HEK293 (cell line): ENCODE data around the gene ILK.

ENCODE experiments used
- CTCF ChIA-PET: fragments of 350-600 bp; formaldehyde crosslinking; extraction: SDS; loops from one replicate; lab custom pipeline; 2021; ENCODE audit warnings: antibody characterized with exemption; lab: Yijun Ruan, JAX
- POLR2A ChIA-PET: fragments of 300-600 bp; formaldehyde crosslinking; extraction: SDS; loops from one replicate; lab custom pipeline; 2020; ENCODE audit warnings: antibody characterized with exemption, inconsistent platforms; lab: Yijun Ruan, JAX
- H3K27ac ChIP-seq: fragments of 200-500 bp; sonication (Bioruptor generic); 2 replicates; pipeline ENCODE4 v1.5.1; 2014; ENCODE audit warnings: low read depth, low read length, control low read depth, inconsistent platforms; ENCODE audit errors: extremely low read depth
- H3K36me3 ChIP-seq, 2 experiments: fragments of 200-500 bp in 1 of 2; sonication (Bioruptor generic) in 1 of 2; 1 replicate in 1 of 2; 2 replicates in 1 of 2; pipeline ENCODE4 v1.5.1; 2014 to 2017; ENCODE audit warnings: inconsistent platforms in 2 of 2, low read length in 2 of 2; ENCODE audit not compliant: control insufficient read depth in 2 of 2, insufficient read depth in 1 of 2
- H3K4me1 ChIP-seq: fragments of 200-500 bp; sonication (Bioruptor generic); 2 replicates; pipeline ENCODE4 v1.5.1; 2014; ENCODE audit warnings: mild to moderate bottlenecking, low read length, inconsistent platforms; ENCODE audit not compliant: control insufficient read depth, insufficient read depth
- H3K4me3 ChIP-seq: 2 replicates; pipeline ENCODE4 v1.5.1; 2011; ENCODE audit warnings: low read depth, mild to moderate bottlenecking, control low read depth, low read length, moderate library complexity
- H3K9me3 ChIP-seq: fragments of 200-500 bp; sonication (Bioruptor generic); 2 replicates; pipeline ENCODE4 v1.5.1; 2014; ENCODE audit warnings: low read depth, low read length, inconsistent platforms; ENCODE audit not compliant: control insufficient read depth, insufficient read depth
- PRDM10 ChIP-seq: fragments of 450-650 bp; formaldehyde crosslinking; IDR thresholded peaks from 2 replicates; pipeline ENCODE4 v1.5.1; 2016; ENCODE audit warnings: missing biosample characterization, missing genetic modification characterization
- SP7 ChIP-seq: fragments of 450-650 bp; formaldehyde crosslinking; IDR thresholded peaks from 2 replicates; pipeline ENCODE4 v1.5.1; 2016; ENCODE audit warnings: missing biosample characterization, missing genetic modification characterization
- YY2 ChIP-seq: fragments of 450-650 bp; formaldehyde crosslinking; IDR thresholded peaks from 2 replicates; pipeline ENCODE4 v1.5.1; 2016; ENCODE audit warnings: missing biosample characterization, missing genetic modification characterization
- ZBTB11 ChIP-seq: fragments of 450-650 bp; formaldehyde crosslinking; conservative IDR thresholded peaks from 2 replicates; pipeline ENCODE4 v1.5.1; 2016; ENCODE audit warnings: low read depth, missing biosample characterization, missing genetic modification characterization
- ZEB2 ChIP-seq: fragments of 450-650 bp; formaldehyde crosslinking; IDR thresholded peaks from 2 replicates; pipeline ENCODE4 v1.5.1; 2016; ENCODE audit warnings: missing biosample characterization, missing genetic modification characterization
- ZFHX2 ChIP-seq: fragments of 450-650 bp; formaldehyde crosslinking; conservative IDR thresholded peaks from 2 replicates; pipeline ENCODE4 v1.5.1; 2016; ENCODE audit warnings: missing biosample characterization, missing genetic modification characterization
- ZIC2 ChIP-seq: fragments of 450-650 bp; formaldehyde crosslinking; IDR thresholded peaks from 2 replicates; pipeline ENCODE4 v1.5.1; 2016; ENCODE audit warnings: missing biosample characterization, missing genetic modification characterization
- ZNF174 ChIP-seq: fragments of 450-650 bp; formaldehyde crosslinking; IDR thresholded peaks from 2 replicates; pipeline ENCODE4 v1.5.0; 2017; ENCODE audit warnings: missing biosample characterization, mild to moderate bottlenecking, missing genetic modification characterization
- ZNF175 ChIP-seq: fragments of 450-650 bp; formaldehyde crosslinking; IDR thresholded peaks from 2 replicates; pipeline ENCODE4 v1.5.1; 2016; ENCODE audit warnings: missing biosample characterization, missing genetic modification characterization
- ZNF266 ChIP-seq: fragments of 450-650 bp; formaldehyde crosslinking; IDR thresholded peaks from 2 replicates; pipeline ENCODE4 v1.5.1; 2016; ENCODE audit warnings: missing biosample characterization, missing genetic modification characterization, low read depth
- ZNF514 ChIP-seq: fragments of 450-650 bp; formaldehyde crosslinking; IDR thresholded peaks from 2 replicates; pipeline ENCODE4 v1.5.1; 2016; ENCODE audit warnings: missing biosample characterization, missing genetic modification characterization
- ZNF664 ChIP-seq: fragments of 450-650 bp; formaldehyde crosslinking; IDR thresholded peaks from 2 replicates; pipeline ENCODE4 v1.5.1; 2016; ENCODE audit warnings: missing biosample characterization, missing genetic modification characterization
- ZNF777 ChIP-seq: fragments of 450-650 bp; formaldehyde crosslinking; IDR thresholded peaks from 2 replicates; pipeline ENCODE4 v1.5.1; 2017; ENCODE audit warnings: missing biosample characterization, missing genetic modification characterization, borderline replicate concordance

The ILK gene

GRCh38 chr11:6656584-6656915 lies 53.0 kb downstream of the ILK start:
- Histone ChIP-seq H3K4me3 (no peak overlapping the region), H3K36me3 (no peaks in the 10 kb centered on the region), H3K27ac (no peak overlapping the region), H3K9me3 (no peaks in the 10 kb centered on the region), H3K4me1 (no peaks in the 10 kb centered on the region)
- POLR2A ChIA-PET = no interaction called here
- CTCF ChIA-PET = interaction anchor here (0.6 to 2.7 kb wide), 2 partner anchors 11 to 65 kb away, joined by 7 to 13 read pairs; no protein-coding TSS in a partner anchor
- TF ChIP-seq ZNF514 (tag by site-specific recombination) (no peak), ZNF175 (tag by site-specific recombination) (no peak), SP7 (tag by site-specific recombination) (no peak), ZIC2 (tag by site-specific recombination) (no peak), ZNF174 (tag by site-specific recombination) (no peak)

DNA sequence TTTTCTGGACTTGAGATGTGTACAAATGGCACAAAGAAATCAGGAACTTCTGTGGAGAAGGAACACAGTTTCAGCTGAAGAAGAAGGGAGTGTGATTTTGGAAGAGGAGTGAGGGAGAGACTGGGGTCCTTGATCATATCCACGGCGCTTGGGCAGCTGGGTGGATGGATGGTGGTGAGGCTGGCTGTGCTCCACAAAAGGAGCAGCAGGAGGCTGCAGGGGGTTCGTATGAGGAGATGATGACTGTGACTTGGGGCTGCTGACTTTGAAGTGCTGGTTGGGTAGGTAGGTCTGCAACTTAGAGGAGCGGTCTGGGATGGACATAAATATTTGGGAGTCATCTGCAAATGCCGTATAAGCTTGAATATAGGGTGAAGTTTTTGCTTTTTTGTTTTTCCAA lies 53.4 kb downstream of the ILK start:
- no peaks in the 10 kb centered on the region for H3K36me3 ChIP-seq
- no peak overlapping the region for H3K27ac ChIP-seq
- no peak overlapping the region for H3K4me3 ChIP-seq
- POLR2A ChIA-PET = interaction anchor here (1.2 kb wide), 1 partner anchor 27 kb away, joined by 3 read pairs; the partner anchor contains the start of gene MRPL17
- CTCF ChIA-PET = interaction anchor here (0.9 to 2.7 kb wide), 2 partner anchors 9 to 11 kb away, joined by 3 to 13 read pairs; no protein-coding TSS in a partner anchor
- TF ChIP-seq ZFHX2 (no peak), ZBTB11 (no peak), ZNF266 (tag by site-specific recombination) (no peak), ZNF777 (tag by site-specific recombination) (no peak), ZEB2 (tag by site-specific recombination) (no peak)
- H3K4me1 ChIP-seq = no peaks in the 10 kb centered on the region
- H3K9me3 ChIP-seq = no peaks in the 10 kb centered on the region

DNA sequence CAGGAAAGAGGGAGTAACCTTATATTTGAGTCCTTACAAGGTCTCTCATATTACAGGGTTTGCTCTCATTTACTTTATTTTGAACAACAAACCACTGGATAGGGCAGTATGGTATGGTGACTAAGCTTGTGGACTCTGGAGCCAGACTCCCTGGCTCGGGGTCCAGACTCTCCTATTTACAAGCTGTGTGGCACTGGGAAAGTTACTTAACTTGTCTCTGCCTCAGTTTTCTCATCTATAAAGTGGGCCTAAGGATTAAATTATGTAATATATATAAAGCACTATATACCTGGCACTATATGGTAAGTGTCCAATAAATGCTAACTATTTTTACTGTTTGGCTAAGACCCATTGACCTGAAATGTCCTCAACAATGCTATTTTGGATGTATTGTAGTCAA lies 53.8 kb downstream of the ILK start:
- Histone ChIP-seq H3K27ac (no peak overlapping the region), H3K4me3 (no peak overlapping the region), H3K4me1 (no peaks in the 10 kb centered on the region), H3K36me3 (no peaks in the 10 kb centered on the region), H3K9me3 (no peaks in the 10 kb centered on the region)
- peak; percentile 79 for TF ChIP-seq ZNF664 (tag by site-specific recombination)
- TF ChIP-seq PRDM10 = no peak
- no peak for TF ChIP-seq YY2 (tag by site-specific recombination)
- ChIA-PET CTCF (interaction anchor here (0.9 to 2.7 kb wide), 2 partner anchors 9 to 11 kb away, joined by 3 to 13 read pairs; no protein-coding TSS in a partner anchor), POLR2A (interaction anchor here (1.2 kb wide), 1 partner anchor 26 kb away, joined by 3 read pairs; the partner anchor contains the start of gene MRPL17)
